ENCODE data around the gene RUVBL1.
"Not testable (repeated sequence)": the region's sequence is repeated elsewhere in the genome, so short reads cannot be mapped to it uniquely, and the experiment has no call there.

Gene RUVBL1

DNA sequence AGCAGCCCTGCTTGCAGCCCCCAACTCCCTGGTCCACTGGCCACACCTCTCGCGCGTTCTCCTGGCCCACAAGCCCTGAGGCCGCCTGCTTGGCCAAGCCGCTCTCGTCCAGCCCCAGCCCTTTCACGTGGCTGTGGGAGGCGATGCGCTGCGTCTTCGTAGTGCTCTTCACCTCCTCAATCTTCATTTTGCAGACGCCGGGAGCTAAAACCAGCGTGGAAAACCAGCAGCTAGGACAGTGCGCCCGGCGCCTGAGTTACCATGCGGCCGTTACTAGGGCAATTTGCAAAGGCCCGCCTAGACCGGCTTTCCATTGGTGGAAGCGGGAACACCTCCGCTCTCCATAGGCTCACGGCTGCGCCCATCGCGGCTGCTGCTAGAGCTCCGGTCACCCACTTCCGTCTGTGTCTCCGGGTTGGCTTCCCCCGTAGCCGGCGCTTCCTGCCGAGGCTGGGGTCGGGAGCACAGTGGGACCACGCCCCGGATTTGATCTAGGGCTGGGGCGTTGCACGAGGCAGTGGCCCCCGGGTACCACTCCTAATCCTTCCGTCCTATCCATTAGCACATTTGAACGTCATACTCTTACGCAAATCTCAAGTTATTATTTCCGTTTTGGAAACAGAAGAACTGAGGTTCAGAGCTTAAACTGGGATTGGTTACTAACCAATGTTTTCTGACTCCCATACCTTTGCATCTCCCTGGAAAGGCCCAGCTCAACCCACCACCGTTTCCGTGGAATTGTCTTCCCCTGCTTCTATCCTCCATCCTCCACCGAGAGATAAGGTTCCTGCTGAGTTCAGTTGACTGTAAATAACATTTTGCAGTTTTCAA lies at the start of gene RUVBL1:
TSS of gene RUVBL1 (minus strand) at position 275 of the 831 bp plus-strand sequence. CDS start at position 187, 88 bp downstream.
- DNase-seq (ENCODE audit: low spot score): peak; percentile 99

DNA sequence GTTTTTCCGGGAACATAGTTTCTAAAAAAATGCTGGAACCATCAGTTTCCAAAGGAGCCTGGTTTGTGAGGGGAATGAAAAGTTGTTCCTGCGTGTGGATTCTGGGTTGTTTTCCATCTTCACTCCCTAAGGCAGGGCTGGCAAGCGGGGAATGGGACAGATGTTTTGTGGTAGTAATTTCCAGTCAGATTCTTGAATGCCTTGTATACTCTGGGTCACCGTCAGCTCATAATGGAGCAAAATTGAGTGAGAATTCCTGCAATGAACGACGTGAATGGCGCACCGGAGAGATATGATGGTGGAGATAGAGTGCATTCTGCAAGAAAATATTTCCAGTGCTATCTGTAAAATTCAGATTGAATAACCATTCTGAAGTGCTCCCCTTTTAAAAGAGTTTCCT lies 49.6 kb upstream of the RUVBL1 start:
- DNase-seq (ENCODE audit: low spot score): no peak

DNA sequence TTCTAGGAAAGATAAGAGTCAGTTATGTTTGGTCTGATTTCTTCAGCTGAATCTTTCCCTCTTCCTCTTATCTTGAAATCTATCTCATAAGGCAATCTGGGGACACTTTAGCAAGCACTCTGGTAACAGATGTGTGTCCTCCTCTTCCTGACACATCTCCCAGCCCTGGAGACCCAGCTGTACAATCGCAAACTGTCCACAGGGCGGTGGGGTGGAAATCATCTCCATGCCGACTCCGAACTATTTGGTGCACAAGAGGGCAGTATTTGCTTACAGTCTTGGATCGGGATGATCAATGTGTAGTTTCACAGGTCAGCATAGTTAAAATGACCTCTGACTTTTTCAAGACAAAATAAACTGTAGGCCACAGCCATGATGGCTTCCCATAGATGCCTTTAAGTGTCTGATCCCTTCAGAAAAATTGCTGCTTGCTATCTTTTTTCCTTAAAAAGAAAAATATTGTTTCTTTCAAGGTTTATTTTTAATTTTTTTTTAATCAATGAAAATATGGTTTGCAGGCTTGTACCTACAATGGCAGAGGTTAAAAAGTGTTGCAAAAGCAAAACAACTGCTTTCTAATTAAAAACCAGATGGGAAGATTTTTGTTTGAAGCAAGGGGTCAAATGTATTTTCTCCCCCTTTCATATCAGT lies 47.4 kb upstream of the RUVBL1 start:
- DNase-seq (ENCODE audit: low spot score): peak; percentile 83

DNA sequence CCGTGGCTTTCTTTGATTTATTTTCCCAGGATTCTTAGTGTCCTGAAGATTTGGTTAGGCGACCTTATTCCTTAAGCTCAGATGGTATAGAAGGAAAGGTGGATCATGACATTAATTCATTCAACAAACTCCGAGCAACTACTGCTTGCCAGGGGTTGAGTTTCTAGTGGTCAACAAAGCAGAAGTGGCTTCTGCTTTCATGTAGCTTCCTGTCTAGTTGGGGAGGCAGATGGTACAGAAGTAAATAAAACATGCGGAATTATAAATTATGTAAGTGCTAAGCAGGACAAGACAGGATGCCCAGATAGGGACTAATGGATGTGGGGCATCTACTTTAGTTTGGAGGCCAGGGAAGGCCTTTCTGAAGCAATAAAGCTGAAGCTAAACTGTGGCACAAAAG lies 45.2 kb upstream of the RUVBL1 start:
- DNase-seq (ENCODE audit: low spot score): no peak

DNA sequence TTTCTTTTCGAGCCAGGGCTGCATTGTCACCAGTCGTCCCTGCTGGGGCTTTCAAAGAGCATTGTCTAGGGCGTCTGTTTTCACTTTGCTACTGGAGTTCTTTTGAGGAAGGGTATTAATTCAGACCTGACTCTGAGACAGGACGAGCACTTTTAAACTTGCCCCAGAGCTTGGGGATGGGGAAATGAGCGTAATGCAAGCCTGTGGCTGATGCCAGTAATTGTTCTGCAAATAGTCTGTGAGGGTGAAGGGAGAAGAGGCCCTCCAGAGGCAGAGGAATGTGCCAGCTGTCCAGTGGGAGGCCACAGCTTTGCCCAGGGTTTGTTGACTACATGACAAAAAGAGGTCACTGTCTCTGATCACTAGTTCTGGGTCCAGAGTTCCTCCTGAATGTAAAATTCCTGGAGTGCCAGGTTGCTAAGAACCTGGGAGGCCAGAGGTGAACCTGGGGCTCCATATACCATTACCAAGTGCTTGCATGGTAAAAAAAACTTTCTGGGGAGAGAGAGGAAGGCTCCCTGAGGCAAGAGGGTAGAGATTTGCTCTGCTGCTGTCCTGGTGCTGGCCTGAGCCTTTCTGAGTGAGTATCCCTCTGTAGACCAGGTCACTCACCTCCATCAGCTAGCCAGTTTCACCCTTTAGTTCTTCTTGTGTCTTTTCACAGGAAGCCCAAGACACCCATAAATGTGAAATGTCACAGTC lies 44.5 kb upstream of the RUVBL1 start:
- no peak for DNase-seq (ENCODE audit: low spot score)

DNA sequence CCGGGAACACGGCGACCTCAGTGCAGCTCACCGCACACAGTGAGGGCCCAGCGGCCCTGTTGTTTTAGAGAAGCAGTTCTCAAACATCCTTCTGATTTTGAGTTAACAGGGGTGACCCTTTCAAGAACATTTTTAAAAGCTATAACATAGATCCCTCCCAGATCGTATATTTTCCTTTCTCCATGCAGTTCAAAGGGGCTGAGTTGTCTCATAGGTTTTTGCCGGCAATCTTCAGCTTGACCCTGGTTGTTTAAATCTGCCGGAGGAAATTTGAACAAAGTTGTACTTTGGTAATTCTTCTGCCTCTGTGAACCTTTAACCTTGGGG lies 44.0 kb upstream of the RUVBL1 start:
- DNase-seq (ENCODE audit: low spot score): no peak

DNA sequence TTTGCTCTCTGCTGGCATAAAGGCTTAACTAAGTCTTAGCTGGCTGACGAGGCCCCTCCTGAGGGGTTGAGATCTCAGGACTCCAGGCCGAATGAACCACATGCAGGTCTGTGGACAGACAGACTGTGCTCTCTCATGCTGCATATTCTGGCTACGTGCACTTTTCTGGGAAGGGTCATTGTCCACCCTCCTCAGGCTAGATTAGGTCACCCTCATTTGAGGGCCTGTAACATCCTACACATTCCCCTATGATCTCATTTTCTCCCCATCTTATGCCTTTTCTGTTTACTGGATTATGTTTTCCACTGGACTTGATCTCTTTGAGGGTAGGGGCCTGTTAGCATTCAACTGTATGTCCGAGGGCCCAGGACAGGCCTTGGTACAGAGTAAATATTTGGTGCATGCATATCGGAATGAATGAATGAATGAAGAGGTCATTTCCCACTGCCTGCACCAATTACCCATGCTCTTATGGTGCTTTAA lies 43.4 kb upstream of the RUVBL1 start:
- no peak for DNase-seq (ENCODE audit: low spot score)

DNA sequence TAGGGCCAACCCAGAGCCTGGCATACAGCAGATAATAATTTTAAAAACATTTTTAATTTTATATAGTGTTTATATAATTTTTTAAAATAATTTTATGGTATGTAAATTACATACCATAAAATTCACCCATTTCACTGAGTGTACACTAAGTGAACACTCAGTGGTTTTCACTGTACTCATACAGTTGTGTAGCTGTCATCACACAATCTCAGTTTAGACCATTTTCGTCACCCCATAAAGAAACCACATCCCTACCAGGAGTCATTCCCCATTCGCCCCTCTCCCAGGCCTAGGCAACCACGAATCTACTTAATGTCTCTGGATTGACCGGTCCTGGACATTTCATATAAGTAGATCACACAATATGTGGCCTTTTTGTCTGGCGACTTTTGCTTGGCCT lies 39.8 kb upstream of the RUVBL1 start:
- no peak for DNase-seq (ENCODE audit: low spot score)

DNA sequence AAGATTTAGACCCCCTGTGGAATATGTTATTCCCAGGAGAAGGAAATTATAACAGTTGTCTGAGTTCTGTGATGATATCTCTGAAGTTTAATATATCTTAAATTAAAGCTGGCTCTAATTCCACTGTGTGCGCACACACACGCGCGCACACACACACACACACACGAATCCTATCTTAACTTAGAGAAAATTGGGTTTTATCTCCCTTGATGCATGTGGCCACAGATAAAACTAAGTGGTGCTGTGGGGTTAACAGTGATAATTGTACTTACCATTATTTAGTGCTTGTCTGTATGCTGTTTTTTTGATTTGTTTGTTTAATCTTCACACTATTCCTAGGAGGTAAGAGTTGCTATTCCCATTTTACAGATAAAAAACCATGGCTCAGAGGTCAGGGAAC lies 37.0 kb upstream of the RUVBL1 start:
- no peak for DNase-seq (ENCODE audit: low spot score)

DNA sequence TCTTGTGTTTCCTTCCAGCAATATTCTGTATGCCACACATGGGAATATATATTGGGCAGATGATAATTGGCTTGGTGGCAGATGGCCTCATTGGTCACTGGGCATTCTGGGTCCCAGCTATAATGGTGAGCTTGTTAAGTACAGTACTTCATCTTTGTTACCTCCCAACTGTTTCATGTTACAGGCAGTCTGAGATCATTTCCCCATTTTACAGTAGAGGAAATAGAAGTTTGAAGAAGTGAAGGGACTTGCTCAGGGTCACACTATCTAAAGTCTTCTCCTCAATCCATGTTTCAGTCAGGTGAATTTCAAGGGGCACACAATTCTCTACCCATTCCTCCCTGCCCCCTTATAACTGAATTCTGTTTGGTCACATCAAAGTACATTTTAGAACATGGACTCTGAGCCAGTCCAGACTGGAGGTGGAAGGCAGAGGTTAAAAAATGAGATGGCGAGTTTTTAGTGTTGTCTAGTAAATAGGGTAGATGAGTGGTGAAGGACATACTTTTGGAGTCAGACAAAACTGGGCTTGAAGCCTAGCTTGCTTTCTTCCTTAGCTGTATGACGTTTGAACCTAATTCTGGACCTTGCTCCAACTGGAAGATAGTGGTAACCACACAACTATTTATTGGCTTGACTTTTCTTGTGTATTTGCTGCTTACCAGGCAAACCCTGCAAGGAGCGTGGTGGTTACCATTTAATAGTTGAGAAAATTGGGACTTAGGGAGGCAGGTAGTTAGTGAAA lies 32.2 kb upstream of the RUVBL1 start:
- DNase-seq (ENCODE audit: low spot score): no peak

DNA sequence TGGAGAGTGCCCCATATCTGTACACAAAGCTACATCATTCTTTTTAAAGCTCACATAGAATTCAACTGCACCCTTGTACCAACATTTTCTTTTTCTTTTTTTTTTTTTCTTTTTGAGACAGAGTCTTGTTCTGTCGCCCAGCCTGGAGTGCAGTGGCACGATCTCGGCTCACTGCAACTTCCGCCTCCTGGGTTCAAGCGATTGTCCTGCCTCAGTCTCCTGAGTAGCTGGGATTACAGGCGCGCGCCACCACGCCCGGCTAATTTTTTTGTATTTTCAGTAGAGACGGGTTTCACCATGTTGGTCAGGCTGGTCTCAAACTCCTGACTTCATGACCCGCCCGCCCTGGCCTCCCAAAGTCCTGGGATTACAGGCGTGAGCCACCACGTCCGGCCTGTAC lies 30.7 kb upstream of the RUVBL1 start:
- DNase-seq (ENCODE audit: low spot score): not testable (repeated sequence)

DNA sequence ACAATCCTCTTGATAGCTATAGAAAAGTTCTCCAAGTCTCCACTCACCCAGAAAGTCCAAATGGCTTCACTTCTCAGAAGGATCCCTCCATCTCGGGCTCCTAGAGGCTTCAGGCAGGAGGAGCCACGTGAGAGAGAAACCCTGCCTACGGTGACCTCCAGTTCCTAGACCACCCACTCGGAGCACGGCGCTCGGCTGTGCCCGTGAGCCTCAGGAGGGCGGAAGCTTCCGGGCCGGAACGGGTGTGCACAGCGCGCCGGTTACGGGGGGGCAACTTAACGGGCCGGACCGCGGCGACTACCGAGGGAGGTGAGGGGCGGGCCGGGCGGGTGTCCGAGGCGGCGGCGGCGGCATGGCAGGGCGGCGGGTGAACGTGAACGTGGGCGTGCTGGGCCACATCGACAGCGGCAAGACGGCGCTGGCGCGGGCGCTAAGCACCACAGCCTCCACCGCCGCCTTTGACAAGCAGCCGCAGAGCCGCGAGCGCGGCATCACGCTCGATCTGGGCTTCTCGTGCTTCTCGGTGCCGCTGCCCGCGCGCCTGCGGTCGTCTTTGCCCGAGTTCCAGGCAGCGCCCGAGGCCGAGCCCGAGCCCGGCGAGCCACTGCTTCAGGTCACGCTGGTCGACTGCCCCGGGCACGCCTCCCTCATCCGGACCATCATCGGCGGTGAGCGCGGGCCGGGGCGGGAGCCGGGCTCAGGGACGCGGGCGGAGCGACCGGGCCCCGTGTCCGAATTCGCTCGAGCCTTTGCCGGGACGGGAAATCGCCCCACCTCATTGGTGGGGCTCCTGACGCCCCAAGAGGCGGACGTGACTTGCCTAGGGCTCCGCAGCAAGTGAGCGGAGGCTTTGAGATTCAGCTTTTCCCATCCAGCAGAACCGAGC lies 29.8 kb upstream of the RUVBL1 start, which contains the start of gene EEFSEC:
TSS of gene EEFSEC (plus strand) at position 326 of the 886 bp plus-strand sequence. CDS start at position 353, 27 bp downstream.
- DNase-seq (ENCODE audit: low spot score): peak; percentile 80

DNA sequence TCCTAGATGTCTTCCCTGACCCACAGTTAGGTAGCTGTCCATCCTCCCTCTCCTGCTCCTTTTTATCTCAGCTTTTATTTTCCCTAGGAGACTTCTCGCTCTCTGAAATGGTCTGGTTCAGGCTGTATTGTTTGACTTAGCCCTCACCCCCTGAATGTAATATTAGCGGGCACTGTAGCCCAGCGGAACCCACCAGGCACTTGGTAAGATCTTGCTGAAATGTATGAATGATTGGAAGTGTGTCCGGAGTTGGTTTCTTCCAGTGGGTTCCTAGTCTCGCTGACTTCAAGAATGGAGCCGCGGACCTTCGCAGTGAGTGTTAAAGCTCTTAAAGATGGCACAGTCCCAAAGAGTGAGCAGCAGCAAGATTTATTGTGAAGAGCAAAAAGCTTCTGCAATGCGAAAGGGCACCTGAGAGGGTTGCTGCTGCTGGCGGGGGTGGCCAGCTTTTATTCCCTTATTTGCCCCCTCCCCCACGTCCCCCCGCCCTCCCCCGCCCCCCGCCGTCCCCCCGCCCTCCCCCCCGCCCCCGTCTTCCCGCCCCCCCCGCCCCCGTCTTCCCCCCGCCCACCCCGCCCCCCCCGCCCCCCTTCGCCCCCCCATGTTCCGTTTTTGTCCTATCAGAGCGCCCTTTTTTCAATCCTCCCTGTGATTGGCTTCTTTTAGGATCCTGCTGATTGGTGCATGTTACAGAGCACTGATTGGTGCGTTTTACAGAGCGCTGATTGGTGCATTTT lies 29.0 kb upstream of the RUVBL1 start:
- peak; percentile 90 for DNase-seq (ENCODE audit: low spot score)

DNA sequence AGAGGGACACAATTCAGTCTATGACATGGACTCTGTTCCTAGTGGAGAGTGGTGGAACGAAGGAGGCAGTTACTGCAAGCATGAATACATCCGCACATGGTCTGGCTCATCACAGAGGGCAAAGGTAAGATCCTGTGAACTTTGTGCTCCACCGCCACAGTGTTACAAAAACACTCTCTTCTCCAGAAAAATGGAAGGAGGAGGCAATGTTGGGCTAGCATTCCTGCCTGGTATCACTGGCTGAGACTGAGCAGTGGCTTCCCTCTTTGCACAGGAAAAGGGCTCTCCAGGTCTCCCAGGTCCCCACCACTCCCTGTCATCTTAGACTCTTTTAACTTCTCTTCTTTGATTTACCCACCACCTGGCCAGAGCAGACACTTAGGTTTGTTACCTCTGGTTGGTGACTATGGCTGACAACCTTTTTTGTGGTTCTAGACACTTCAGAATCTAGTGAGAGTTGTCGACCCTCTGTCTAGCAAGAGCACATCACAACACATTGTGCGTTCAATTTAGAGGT lies 28.2 kb upstream of the RUVBL1 start:
- DNase-seq (ENCODE audit: low spot score): no peak

DNA sequence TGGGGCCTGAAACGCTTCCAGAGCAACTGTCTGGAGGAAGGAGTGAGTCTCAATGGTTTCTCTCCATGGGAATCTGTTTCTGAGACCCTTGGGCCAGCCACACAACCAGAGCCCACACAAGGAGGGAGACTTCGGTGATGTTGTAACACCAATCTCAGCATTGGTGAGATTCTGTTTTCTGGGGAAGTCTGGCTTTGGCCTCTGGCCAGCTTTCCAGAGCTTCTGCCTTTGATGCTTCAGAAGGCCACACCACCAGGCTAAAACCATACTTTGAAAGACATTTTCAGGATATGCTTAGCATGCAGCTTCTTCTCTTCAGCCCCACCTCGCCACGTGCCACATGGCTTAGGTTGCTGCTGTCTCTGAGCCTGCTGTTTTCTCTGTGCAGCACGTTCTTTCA lies 26.0 kb upstream of the RUVBL1 start:
- no peak for DNase-seq (ENCODE audit: low spot score)

DNA sequence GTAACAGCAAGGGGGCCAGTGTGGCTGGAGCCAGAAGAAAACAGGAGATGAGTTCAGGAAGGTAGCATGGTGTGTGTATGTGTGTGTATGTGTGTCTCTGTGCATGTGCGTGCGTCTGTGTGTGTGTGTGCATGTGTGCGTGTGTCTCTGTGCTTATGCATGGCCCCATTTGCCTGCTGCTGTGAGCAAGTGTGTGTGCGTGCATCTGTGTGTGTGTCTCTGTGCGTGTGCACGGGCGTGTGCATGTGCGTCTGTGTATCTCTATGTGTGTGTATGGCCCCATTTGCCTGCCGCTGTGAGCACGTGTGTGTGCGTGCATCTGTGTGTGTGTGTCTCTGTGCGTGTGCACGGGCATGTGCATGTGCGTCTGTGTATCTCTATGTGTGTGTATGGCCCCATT lies 22.6 kb upstream of the RUVBL1 start:
- no peak for DNase-seq (ENCODE audit: low spot score)

DNA sequence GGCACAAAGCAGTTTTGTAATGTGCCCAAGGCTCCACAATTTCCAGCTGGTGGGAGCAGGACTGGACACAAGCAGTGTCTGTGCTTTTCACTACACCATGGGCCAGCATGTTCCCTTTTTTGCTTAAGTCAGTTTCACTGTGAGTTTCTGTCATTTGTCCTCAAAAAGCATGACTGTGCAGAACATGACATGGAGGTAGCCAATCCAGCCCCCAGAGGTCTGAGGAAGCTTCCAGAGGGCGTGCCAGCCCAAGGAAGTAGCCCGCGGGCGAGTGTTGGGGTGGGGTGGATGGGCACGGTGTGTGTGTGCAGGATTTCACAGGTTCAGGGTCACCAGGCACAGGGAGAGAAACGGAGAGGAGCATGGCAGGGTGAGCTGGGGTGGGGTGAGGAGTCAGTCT lies 21.7 kb upstream of the RUVBL1 start:
- DNase-seq (ENCODE audit: low spot score): no peak

DNA sequence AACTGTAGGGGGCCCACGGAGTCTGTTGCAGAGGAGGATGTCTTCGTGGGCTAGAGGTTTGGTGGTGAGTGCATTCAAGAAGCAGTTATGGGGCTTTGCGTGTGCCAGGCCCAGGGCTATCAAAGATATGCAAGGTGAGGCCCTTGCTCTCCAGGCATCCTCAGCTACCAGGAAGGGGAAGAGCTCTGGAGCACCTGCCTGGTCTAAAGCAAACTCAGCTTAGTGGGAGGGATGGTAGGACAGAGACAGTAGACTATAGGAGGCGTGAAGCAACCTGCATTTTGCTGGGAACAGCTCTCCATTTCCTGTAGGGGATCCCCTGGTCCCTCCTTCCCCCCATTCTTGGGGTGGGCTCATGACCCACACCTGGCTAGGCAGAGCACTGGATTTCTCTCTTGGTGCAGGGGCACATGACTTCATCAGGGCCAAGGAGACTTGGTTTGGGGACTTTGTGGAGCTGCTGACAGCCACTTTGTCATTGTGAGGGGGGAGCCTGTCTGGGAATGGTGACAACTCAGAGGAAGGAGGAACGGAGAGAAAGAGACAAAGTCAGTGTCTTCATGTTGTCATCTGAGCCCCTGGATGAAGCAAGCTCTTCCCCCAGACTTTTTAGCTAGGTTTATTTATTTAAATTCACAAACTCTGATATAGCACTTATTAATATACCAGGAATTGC lies 21.0 kb upstream of the RUVBL1 start:
- DNase-seq (ENCODE audit: low spot score): no peak

DNA sequence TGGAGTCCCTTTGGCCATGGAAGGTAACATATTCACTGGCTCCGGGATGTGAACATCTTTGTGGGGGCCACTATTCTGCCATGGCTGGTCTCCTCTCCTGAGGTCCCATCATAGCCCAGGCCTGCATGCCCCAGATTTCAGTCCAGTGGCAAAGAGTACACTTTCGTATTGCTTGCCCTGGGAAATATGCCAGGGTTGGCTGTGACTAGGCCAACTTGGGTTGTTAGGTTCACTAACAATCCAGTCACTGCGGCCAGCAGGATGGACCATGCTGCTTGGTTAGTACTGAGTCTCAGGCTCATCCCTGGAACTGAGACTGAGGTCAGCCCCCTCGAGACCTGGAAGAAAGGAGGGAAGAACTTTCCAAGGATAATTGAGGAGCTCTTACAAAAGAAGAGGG lies 19.9 kb upstream of the RUVBL1 start:
- no peak for DNase-seq (ENCODE audit: low spot score)
